NCI-H2081 treated with DMSO at 0.1 percent for 48 hours (cell line): ENCODE results near the gene MPI.

Source experiments
- DNase-seq: peaks from one replicate; lab custom pipeline; 2025; lab: John Stamatoyannopoulos, UW

MPI gene

DNA sequence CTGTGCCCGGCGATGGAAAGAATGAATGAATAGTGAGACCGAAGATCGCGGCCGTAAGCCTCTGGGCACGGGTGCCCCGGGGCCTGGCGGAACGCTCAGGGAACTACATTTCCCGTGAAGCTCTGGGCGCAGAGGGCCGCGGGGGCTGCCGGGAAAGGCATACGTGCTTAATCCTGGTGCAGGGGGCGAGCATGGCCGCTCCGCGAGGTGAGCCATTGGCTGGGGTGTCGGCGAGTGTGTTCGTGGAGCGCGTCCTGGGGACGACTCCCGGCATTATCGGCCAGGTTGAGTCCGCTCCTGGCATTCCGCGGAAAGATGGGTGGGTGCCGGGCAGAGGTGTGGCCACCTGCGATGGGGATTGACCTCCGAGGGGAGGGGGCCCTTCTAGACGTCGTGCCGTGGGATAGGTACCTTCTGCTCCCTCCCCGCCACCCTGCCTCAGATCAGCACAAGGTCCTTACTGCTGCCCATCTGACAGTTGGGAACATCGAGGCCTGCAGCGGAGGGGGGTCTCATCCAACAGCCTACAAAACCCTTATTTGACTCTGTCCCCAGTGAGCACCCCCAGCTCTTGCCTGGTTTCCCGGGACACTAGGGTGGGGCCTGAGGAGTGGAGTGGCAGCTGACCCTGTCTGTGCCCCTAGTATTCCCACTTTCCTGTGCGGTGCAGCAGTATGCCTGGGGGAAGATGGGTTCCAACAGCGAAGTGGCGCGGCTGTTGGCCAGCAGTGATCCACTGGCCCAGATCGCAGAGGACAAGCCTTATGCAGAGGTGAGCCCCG lies at the start of gene MPI:
Gene MPI, plus strand, starts transcription at position 160 of the 782 bp plus-strand sequence. Its CDS starts 32 bp downstream, at position 192.
- DNase-seq, result peak; percentile 38

- DNase-seq, result no peak
Measured at GRCh38 chr15:74840851-74841775, 48.7 kb upstream of the MPI start.

- no peak for DNase-seq
Measured at GRCh38 chr15:74841891-74842373, 47.9 kb upstream of the MPI start.

GRCh38 chr15:74842581-74843444 lies 47.0 kb upstream of the MPI start, which contains the start of gene ULK3:
Gene ULK3 (minus strand): TSS chr15:74843156. CDS start chr15:74843105, 51 bp downstream.
- DNase-seq, result peak; percentile 70

DNA sequence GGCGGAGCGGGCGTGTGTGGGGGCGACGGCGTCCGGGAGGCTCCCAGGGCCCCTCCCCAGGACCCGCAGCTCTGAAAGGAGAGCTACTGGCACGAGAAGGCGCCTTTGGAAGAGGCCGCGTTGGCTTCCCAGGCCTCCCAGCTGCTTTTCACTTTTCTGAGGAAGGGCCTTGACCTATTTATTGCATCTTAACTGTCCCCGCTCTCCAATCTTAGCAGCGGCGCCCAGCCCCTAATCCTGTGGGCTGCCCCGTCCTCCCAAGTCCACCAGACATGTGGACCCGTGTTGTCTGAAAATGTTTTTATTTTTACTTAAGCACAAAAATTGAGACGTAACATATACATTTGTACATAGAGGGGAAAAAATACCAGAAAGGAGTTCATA lies 46.4 kb upstream of the MPI start:
- DNase-seq, result no peak

DNA sequence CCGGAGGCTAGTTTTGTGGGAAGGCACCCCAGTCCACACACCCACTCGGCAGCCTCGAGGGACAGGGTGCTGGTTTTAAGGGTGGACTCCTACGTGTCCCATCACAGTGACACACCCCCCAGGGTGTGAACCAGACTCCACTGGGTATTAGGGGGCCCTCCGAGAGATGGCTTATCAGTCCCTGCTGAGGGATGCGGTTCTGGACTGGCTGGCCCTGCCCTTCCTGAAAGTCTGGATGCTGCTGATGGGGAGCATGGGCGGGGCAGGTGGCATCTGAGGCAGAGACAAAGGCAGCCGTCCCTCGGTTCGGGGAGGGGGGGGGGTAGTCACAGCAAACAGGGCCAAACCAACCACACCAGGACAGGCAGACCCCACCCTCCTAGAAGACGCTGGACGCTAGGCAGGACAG lies 45.9 kb upstream of the MPI start:
- no peak for DNase-seq

GRCh38 chr15:74844319-74845207 lies 45.3 kb upstream of the MPI start:
- no peak for DNase-seq

DNA sequence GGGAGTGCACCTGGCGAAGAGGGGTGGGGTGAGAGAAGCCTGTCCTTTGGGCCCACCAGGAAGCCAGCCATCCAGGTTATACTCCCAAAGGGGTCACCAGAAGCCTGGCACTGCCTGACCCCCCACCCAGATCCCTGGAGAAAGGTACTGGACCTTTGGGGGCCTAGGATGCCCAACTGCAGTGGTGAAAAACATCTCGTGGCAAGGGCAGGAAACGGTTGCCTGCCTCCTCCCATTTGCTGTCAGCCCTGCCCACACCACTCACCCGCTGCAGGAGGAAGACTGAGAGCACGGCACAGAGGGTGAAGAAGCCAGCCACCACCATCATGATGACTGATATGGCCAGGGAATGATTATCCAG lies 44.7 kb upstream of the MPI start:
- no peak for DNase-seq

DNA sequence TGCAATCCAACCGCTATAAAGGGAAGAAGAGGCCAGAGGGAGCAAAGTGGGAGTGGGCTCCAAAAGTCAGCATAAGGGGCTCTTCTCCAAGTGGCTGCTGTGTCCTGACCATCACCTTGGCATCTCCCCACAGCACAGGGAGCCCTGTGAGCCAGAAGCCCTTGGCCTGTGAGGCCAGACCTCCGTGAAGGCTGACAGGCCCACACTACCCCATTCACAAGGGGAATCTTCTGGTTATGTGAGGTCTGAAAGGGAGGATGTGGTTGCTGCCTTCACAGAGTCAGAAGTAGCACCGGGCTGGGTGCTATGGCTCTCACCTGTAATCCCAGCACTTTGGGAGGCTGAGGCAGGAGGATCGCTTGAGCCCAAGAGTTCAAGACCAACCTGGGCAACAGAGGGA lies 44.3 kb upstream of the MPI start:
- no peak for DNase-seq

DNA sequence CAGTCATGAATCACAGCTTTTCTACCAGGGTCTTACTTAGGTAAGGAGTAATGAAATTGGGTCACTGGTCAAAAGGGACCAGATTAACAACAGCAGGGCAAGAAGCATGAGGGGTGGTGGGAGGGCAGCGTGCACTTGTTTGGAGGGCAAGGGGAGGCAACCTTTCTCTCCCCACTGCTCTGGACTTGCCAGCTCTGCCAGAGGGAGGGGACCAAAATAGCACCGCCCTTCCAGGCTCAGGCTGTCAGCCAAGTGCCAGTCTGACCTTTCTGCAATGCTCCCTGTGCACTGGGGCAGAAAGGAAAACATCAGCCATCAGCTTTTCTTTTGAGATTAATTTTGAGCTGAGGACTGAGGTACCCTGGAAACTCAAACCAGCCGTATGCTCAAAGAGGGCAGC lies 42.4 kb upstream of the MPI start:
- no peak for DNase-seq

DNA sequence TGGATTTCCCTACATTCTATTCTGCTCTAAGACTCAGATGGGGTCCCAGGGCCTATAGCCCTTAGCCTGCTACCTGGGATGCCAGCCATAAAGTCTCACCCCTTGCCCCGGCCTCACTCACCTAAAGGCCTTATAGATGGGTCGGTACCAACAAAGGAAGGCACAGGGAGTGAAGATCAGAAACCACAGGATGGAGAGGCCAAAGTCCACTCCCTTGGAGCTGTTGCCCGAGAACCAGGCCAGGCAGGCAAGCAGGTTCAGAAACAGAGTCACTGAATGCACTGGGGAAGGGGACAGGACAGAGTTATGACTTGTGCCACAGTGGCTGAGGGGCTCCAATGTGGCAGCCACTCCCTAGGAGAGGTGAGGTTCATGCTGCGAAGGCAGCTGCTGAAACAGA lies 39.4 kb upstream of the MPI start:
- no peak for DNase-seq

GRCh38 chr15:74851960-74852359 lies 37.9 kb upstream of the MPI start:
- DNase-seq, result no peak

DNA sequence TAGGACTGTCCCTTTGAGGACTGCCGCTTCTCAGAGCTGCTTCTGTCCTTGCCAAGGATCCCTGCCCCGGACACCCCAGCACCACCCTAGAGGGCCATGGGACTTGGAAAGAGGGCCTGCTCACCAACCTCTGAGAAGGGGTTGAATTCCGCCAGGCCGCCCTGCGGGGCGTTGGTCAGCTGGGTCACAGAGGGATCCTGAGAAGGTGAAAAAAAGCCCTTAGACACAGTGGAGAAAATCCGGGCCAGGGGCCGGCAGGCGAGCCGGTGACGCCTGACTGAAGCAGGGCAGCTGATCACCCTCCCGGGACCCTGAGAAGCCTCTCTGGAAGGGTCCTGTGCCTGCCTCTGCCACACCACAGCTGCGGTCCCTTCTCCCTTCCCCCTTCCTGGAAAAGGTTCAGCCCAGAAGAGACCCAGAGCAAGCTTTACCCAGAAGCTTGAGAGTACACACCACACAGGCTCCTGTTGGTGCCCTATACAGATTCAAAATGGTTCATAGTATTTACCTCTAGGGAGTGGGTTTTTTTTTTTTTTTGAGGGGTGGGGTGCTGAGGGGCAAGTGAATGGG lies 35.3 kb upstream of the MPI start:
- DNase-seq, result no peak

GRCh38 chr15:74855857-74856256 lies 34.0 kb upstream of the MPI start:
- no peak for DNase-seq

- DNase-seq, result no peak
Measured at GRCh38 chr15:74856537-74856936, 33.3 kb upstream of the MPI start.

- DNase-seq, result no peak
Measured at GRCh38 chr15:74857082-74857655, 32.7 kb upstream of the MPI start.

DNA sequence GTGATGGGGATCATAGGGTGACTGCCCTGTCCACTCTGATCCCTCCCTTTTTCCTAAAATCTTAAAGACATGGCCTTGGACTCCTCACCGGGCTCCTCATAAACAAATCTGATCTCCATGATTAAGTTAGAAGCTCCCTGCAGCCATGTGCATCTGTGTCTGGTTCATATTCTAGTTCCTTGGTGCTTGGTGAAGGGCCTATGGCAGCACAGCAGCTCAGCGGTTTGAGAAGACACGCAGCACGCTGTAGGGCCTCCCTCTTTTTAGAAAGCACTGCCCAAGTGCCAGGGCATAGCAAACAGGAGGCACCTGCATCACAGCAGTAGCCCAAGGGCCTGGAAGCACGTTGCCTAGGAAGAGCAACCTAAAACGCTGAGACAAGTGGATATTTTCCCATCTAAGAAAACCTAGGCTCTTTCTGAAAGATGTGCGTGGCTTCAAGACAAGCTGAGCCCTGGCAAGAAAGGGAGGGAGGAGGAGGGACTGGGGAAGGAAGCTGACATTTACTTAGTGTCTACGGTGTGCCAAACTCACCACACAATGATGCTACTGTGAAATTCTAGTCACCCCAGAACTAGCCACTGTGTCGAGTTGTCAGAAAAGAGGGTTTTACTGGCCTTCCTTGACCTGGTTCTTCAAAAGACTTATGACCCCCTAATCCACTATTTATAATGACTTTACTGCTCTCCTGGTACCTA lies 32.0 kb upstream of the MPI start:
- no peak for DNase-seq

GRCh38 chr15:74858369-74858740 lies 31.5 kb upstream of the MPI start:
- DNase-seq, result no peak

- DNase-seq, result no peak
Measured at GRCh38 chr15:74863239-74864056, 26.4 kb upstream of the MPI start.
